Activated CD8-positive, alpha-beta memory T cell treated with anti-CD3 and anti-CD28 coated beads for 48 hours (primary cell): ENCODE results near the gene FRMD1.

Experiments
- DNase-seq, 3 experiments: peaks; one replicate each; pipeline ENCODE4 v3.0.0-alpha.2; 2020; ENCODE audit warnings: low read depth in 2 of 3, low spot score in 2 of 3

FRMD1 gene

DNA sequence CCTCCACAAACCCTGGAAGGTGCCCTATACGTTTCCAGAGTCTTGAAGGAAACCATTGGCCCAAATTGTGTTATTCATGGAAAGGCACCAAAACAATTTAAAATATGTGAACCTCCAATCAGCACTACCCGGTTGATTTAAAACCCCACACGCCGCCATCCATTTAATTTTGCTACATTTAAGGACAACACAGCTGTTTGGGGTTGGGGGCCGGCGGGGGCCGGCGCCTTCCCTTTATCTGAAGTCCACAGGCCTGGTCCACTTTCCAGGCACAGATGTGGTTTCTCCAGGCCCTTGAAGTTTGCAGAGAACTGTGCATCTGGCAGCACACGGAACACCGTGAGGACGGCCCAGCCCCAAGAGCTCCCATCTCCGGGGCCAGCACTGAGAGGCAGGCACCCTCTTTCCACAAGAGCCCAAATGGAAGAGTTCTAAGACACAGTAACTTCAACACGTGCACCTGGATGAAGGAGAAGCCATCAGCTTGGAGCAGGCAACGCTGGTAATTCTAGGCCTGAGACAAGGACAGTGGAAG lies 16.8 kb upstream of the FRMD1 start:
- no peak for DNase-seq

DNA sequence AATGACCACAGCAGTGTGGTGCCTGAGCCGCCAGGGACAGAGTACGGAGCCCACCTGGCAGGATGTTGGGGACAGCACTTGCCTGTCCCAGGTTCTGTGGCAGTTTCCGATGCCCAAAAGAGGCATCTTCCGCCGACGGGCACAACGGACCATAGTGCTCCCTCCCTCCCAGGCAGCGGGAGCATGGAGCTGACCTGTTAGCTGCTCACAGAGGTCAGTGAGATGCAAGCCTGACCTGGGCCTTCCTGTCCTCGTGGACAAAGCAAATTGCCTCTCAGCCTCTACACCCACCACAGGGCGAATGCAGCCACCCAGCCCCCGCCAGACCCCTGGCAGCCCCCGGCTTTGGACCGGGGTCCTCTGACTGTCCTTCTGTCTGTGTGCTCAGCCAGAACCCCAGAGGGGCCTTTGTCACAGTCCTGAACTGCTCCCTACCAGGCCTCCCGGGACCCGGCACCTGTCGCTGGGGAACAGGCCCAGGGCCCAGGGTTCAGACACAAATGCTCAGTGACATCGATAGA lies 16.2 kb upstream of the FRMD1 start:
- DNase-seq: no peak

DNA sequence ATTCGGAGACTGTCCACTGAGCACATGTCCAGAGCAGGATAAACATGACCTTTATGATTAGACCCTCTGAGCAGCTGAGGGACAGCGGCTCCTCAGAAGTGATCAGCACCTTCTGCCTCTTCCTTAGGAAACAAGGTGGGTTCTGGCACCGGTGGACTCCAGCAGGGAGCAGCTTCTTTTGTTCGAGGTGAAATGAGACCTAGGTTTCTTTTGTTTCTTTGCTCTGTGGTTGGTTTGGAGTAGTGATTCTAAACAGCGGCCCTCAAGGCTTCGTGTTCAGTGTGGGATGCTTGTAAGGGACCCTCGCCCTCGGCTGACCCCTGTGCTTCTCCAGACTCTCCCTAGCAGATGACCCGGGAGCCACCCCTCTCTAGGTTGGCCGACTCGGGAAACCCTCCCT lies 14.6 kb upstream of the FRMD1 start:
- DNase-seq: no peak

DNA sequence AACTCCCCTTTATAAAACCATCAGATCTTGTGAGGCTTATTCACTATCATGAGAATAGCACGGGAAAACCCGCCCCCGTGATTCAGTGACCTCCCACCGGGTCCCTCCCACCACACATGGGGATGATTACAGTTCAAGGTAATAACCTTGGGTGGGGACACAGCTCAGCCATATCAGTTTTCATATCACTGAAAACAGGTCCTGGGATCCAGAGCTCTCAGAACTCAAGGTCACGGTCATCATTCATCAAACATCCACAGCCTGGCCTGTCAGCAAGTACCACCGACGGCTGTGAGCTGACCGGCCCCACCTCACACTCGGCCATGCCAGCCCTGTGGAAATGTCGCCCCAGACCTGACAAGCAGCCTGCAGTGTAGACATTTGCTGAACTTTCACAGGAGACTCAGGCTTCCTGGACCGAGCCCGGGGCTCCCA lies 14.1 kb upstream of the FRMD1 start:
- DNase-seq: no peak

DNA sequence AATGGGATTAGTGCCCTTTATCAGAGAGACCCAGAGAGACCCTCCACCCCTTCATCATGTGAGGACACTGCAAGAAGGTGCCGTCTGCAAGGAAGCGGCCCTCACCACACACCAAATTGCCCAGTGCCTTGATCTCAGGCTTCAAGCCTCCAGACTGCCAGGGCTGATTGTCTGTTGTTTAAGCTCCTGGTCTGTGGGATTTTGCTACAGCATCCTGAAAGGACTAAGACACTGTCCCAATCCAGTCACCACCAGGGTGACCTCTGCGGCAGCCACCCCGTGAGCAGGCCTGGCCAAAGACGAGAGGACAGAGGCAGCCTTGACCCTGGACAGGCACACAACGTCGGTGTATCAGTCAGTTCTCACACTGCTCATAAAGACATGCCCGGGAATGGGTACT lies 13.5 kb upstream of the FRMD1 start:
- no peak for DNase-seq

DNA sequence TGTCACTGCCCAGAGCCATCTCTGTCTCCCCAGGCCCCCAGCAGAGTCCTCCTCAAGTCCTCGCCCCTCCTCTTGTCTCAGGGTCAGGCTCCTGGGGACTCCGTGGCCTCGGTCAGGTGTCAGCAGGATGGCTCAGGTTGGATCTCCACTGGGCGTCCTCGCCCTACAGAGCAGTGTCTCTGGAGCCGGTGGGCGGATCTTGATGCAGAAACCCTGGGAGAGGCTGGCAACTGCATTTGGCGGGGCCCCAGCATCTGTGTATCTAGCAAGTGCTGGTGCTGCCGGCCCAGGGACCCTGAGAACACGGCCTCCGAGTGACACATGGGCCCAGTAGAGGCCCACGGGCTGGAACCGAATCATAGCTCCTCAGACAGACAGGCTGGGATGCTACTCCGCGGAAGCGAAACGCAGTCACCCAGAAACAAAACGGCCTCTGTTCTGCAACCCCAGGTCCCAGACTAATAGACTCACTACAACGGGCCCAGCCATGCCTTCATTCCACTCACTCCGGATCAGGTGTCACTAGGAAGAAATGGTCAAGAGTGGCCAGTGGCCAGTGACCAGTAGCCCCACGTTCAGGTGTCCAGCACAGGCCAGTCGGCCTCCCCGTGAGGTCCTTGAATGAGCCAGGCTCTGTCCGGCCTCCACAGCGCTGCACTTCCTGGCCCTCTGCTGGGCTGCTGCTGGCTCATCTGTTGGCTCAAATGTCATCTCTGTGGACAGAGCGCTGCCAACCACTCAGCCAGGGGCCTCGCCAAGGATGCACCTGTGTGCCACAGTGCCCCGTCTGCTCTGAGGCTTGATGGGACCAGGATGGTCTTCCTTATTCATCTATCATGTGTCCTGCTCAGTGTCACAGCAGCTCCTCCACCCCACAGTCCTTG lies 12.6 kb upstream of the FRMD1 start:
- DNase-seq: no peak

DNA sequence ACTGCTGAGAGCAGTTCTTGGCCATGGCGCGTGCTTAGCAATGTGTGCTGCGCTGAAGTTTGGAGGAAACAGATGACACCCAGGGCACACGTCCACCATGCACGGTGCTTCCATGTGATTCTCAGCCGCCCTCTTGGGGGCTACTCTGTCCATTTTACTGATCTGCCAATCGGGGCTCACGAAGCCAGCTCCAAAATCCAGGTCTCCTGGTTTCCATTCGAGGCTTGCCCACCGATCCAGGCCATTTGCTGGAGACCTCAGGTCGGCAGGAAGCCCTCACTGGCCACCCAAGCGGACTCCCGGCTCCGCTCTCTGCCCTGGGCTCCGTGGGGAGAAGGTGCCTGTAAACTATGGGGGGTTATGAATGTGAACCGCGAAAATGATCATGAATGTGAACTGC lies 11.7 kb upstream of the FRMD1 start:
- DNase-seq: no peak

DNA sequence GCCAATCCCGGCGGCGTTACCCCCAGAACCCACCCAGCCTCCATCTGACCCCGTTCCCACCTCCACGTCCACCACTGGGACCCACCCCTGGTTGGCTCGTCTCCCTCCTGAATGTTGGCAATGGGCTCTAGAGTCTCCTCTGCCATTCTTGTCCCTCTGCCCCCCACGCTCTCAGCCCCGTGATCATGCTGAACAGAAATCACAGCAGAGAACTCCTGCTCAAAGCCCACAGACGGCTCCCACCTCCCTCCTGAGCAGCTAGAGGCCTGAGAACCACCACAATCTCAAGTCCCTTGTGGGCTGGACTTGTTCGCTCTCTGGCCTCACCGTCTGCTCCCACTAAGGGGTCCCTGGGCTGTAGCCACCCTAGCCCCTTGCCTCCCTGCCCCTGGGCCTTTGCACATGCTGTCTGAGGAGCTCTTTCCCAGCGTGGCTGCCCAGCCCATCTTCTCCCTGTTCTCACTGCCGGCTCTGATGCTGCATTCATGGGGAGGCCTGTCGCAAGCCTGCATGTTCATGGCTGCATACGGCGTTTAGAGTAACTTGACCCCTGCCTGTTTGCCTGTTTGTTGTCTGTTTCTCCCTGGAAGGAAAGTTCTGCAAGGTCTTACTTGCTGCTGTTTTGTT lies 11.2 kb upstream of the FRMD1 start:
- no peak for DNase-seq

DNA sequence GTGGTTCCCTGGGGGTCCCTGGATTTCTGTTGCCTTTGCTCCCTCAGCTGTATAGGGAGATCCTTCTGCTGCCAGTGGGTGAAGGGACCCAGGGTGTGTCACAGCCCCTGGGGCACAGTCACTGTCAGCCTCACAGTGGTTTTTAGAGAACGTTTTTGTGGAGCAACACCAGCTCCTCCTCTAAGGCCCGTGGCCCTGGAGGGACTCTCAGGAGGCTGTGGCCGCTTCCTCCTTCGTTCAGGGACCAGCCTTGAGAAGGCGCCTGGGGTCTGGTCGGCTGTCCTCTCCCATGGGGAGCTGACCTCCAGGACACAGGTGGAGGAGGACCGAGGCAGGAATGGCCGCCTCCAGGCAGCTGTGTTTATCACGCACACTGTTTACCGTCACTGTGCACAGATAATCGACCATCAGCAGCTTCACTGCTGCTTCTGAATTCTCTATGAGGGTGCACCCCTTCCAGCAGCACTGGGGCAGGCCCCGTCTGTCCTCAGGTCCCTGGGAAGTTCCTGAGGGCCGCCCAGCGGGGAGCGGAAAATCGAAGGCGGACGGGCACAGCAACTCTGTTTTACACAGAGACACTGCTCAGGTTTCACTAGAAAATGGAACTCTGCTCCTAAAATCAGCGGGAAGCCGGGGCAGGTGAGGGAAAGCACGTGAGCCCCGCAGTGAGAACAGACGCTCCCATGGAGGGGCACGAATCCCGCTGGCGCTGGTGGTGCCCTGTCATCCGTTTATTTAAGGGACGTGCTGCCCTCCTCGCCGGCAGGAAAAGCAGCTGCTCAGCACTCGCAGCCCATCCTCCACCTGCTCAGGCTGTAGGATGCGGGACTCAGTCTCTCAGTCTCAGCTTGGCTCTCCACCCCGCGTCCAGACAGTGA lies 10.4 kb upstream of the FRMD1 start:
- no peak for DNase-seq

DNA sequence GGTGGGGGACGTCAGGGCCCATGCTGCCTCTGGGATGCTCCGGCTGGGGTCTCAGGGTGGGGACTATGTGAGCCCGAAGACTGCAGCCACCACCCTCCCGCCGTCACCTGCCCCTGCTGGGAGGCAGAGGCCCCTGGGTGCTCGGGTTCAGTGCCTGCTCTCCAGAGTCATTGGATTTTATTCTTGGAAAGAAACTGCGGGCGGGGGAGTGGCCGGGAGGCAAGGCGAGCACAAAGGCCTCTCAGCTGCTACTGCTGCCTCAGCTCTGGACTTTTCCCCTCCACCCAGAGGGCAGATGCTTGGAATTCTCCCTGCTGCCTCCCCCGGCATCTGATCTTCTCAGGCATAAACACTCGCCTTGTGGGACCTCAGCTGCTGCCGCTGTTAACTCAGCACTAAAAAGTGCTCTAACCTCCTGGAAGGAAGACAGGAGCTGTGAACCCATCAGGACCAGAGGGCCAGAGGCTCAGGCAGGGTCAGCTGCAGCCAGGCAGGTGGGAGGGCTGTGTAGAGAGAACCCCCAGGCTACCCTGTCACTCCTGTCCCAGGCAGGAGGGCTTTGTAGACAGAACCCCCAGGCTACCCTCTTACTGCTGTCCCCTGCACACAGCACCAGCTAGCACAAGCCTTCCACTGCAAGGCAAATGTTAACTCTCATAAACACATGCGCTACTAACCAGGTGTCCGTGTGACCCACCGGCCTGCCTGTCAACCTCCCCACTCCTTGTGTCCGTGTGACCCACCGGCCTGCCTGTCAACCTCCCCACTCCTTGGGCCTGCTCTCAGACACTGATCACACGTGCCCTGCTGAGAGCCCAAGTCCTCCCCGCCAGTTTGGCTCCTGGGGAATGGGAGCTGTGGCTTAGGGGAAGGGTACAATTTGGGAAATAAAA lies 9.4 kb upstream of the FRMD1 start:
- DNase-seq: no peak

DNA sequence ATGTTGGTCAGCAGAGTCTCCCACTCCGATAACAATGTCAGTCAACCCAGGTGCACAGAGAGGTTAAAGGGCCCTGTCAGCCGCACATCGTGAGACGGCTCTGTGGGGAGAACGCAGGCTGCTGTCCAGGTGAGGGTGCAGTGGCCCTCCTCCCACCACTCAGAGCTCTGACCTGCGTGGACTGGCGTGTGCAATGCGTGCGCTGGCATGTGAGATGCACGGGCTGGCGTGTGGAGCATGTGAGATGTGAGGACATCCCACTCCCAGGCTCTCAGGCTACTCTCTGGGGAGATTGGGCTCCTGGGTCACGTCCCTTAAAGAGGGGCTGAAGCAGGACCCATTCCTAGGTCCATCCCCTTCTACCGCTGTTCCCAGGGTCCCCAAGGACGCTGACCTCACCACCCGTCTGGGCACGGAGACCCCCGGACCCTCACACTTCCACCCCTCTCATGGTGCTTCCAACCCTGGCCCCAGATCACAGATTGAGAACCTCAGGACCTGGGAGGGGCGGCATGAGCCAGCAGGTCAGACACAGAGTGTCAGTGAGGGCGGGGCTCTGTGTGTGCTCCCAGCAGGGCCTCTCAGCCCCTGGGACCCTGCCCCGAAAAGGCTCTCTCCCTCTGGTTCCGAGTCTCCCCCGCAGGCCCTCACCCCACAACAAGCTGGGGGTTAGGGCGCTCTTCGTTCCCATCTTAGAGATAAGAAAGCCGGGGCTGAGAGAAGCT lies 8.6 kb upstream of the FRMD1 start:
- DNase-seq: no peak

DNA sequence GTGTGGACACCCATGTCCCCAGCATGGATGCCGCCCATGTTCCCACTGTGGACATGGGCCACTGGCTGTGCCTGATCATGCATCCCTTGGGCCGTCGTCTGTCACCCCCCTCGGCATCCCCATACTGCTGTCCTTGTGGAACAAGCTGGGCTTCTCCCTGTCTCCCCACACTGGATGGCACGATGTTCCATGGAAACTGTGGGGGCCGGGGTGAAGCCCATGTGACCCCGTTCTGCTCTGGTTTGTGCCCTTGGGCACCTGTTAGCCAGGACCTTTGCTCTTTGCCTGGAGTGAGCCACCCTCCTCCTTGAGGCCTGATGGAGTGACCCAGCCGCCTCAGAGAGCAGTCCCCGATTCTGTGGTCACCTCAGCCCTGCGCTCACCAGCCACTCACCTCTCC lies 7.6 kb upstream of the FRMD1 start:
- DNase-seq: no peak

DNA sequence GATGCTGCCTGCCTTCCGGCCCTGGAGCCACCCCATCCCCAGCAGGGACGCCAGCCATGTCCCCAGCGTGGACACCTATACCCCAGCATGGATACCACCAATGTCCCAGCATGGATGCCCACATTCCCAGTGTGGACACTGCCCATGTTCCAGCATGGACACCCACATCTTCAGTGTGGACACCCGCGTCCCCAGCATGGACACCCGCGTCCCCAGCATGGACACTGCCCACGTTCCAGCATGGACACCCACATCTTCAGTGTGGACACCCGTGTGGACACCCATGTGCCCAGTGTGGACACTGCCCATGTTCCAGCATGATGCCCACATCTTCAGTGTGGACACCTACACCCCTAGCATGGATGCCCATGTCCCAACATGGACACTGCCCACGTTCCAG lies 7.1 kb upstream of the FRMD1 start:
- DNase-seq: no peak

DNA sequence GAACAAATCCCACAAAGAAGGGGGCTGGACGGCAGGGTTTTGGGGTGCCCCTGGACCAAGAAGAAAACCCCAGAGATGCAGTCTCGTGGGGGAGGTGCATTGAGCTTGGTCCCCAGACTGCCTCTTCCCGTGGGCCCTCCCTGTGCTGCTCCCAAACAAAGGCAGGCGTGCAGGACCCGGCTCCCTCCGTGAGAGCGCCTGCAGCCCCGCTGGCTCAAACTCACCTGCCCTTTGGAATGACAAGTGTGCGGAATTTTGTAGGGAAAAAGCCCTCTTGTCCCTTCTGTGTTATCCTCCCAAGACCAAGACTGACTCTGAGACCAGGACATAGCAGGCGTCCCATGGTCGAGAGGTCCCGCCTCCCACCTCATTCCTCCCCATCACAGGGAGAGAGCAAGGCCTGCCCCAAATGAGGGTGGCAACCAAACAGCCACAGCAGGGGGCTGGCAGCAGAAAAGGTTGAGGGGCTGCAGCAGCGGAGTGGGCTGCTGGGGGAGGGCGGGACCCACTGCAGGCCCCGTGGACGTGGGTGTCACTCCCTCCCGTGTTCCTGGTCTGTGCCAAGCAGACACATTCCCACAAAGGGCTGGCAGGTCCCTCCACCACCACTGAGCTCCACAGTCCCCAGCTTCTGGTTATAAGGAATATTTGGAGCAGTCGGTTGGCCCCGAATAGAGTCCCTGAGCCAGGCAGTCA lies 5.6 kb upstream of the FRMD1 start:
- DNase-seq: no peak

DNA sequence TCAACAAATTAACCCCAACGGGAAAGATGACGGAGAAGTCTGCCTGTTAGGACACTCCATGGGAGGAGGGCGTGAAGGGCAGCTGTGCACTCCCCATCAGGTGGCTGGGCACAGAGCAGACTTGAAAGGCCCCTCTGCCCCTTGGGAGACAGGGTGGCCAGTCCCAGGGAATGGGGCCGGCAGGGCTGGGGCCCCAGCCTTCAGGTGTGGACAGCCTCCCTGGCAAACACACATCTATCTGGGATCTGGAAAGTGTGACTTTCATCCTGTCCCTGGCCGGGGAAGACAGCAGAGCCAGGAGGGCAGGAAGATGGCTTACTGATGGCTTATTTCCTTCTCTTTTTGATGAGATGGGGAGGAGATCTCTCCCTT lies 4.5 kb upstream of the FRMD1 start:
- DNase-seq: no peak

DNA sequence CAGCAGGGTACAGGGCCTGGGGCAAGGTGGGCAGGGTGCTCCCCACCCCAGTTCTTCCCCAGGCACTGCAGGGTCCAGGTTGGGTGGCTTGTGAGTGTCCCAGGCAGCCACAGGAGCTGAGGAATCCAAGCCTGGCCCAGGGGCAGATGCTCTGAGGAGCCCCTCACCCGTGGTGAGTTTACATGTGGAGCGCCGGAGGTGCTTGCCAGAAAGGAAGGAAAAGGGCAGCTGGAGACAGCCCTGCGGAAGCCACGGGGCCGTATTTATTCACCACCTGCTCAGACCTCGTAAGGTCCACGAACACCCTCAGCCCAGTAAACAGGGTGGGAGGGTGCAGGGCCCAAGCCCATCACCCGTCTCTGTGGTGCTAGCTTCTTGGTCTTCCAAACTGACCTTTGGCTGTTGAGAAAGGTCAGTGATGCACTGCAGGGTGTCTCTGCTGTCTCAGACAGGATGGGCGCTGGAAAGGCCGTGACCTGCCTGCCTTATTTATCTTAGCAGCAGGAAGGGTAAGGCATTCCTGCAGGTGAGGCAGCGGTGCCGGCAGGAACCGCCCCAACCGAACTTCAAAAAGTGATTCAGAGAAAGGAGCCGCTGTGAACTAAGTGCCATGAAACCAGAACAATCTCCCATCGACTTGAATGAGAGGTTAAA lies 4.0 kb upstream of the FRMD1 start:
- no peak for DNase-seq

DNA sequence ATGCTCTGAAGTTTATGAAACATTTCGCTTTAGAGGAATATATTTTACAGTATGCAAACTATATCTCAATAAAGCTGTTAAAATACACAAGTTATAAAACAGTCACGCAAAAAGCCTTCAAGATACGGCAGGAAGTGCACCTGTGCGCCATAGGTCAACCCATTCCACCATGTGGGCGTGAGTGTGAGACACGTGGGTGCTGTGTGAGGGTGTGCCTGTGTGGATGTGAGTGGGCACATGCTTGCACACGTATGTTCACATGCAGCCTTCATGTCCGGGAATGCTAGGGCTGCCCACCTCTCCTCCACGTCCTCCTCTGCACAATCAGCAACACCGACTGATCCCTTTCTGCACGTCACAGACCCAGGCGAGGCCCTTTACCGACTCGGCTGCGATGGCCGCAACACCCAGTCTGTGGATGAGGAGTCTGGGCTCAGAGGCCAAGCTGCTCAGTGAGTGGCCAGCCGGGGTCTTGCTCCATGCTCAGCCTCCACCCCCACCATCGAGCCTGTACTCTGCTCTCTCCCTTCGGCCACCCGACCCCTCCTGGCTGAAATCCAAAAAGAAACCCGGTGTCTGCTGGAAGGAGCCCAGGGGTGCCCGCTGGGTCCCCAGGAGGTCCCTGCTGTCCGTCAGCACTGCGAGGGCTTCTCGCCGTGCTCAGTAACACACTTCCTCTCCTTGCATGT lies 3.0 kb upstream of the FRMD1 start:
- no peak for DNase-seq
